Left ventricle myocardium inferior (tissue), 1 donor: ENCODE results near the gene ACOX3. TPM values are rescaled to one million over a fixed set of nuclear protein-coding genes. Genes with fewer than 3 reads are reported as not detected.
"Not testable (repeated sequence)": the region's sequence is repeated elsewhere in the genome, so short reads cannot be mapped to it uniquely, and the experiment has no call there.

Experiments
- DNase-seq: peaks from one replicate; pipeline ENCODE4 v3.0.0-alpha.2; 2020
- H3K27ac ChIP-seq: fragments of 200-600 bp; replicated peaks from 2 replicates; pipeline ENCODE4 v1.8.0; 2021
- H3K27me3 ChIP-seq: fragments of 200-600 bp; 2 replicates; pipeline ENCODE4 v1.8.0; 2021; ENCODE audit warnings: low read depth
- H3K36me3 ChIP-seq: fragments of 200-600 bp; 2 replicates; pipeline ENCODE4 v1.8.0; 2021
- H3K4me1 ChIP-seq: fragments of 200-600 bp; 2 replicates; pipeline ENCODE4 v1.8.0; 2021
- H3K4me3 ChIP-seq: fragments of 200-600 bp; 2 replicates; pipeline ENCODE4 v1.8.0; 2021; ENCODE audit warnings: mild to moderate bottlenecking, moderate library complexity
- H3K9me3 ChIP-seq: fragments of 200-600 bp; replicated peaks from 2 replicates; pipeline ENCODE4 v1.8.0; 2021
- intact Hi-C: fragments of 100-400 bp; cut with micrococcal nuclease; formaldehyde crosslinking; loops from one replicate; pipeline ENCODE4 v1.11.0; 2022
- total RNA-seq: library from RNA; stranded (reverse); fragmentation: NEBNext Ultra II Directional; extraction: Animal tissue kit (Norgen Biotek cat#: 25700); gene quantifications from one replicate; pipeline ENCODE4 v1.2.1, GENCODE V29; 2021
- TF ChIP-seq, protein P1 (sequence below): fragments of 200-600 bp; IDR thresholded peaks from 2 replicates; pipeline ENCODE4 v1.8.0; 2021; ENCODE audit warnings: antibody characterized with exemption, mild to moderate bottlenecking, borderline replicate concordance
- donor health status: DM: no; HTN: yes; CAD: no; lungs with severe emphysema.

ACOX3 gene
- total RNA-seq, 1 donor from 2014 or later, result 22.0 TPM

GRCh38 chr4:8343262-8343966, 97.1 kb downstream of the ACOX3 start:
- Histone ChIP-seq H3K27ac (peak overlapping the region; percentile 92), H3K4me3 (no peak overlapping the region), H3K4me1 (peaks cover 44% of the 10 kb centered on the region), H3K36me3 (no peaks in the 10 kb centered on the region), H3K9me3 (no peaks in the 10 kb centered on the region), H3K27me3 (no peaks in the 10 kb centered on the region)
- peak; percentile 71 for DNase-seq
- intact Hi-C loops, result no loop called here
- TF ChIP-seq, protein P1, sequence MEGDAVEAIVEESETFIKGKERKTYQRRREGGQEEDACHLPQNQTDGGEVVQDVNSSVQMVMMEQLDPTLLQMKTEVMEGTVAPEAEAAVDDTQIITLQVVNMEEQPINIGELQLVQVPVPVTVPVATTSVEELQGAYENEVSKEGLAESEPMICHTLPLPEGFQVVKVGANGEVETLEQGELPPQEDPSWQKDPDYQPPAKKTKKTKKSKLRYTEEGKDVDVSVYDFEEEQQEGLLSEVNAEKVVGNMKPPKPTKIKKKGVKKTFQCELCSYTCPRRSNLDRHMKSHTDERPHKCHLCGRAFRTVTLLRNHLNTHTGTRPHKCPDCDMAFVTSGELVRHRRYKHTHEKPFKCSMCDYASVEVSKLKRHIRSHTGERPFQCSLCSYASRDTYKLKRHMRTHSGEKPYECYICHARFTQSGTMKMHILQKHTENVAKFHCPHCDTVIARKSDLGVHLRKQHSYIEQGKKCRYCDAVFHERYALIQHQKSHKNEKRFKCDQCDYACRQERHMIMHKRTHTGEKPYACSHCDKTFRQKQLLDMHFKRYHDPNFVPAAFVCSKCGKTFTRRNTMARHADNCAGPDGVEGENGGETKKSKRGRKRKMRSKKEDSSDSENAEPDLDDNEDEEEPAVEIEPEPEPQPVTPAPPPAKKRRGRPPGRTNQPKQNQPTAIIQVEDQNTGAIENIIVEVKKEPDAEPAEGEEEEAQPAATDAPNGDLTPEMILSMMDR, result no peak

- H3K27me3 ChIP-seq, result no peaks in the 10 kb centered on the region
- no peaks in the 10 kb centered on the region for H3K9me3 ChIP-seq
- H3K4me3 ChIP-seq, result no peak overlapping the region
- H3K36me3 ChIP-seq, result no peaks in the 10 kb centered on the region
- TF ChIP-seq, protein P1, result no peak
- H3K27ac ChIP-seq, result peak overlapping the region; percentile 92
- intact Hi-C loops, result no loop called here
- DNase-seq, result peak; percentile 18
- H3K4me1 ChIP-seq, result peaks cover 45% of the 10 kb centered on the region
Measured at GRCh38 chr4:8342651-8343261, 97.8 kb downstream of the ACOX3 start.

GRCh38 chr4:8341691-8342090, 98.8 kb downstream of the ACOX3 start:
- peak; percentile 68 for DNase-seq
- intact Hi-C loops, result no loop called here

GRCh38 chr4:8341281-8341680, 99.2 kb downstream of the ACOX3 start:
- H3K9me3 ChIP-seq, H3K4me3 ChIP-seq, DNase-seq, intact Hi-C loops, H3K27me3 ChIP-seq, H3K36me3 ChIP-seq: not testable (repeated sequence)
- peaks cover 39% of the 10 kb centered on the region for H3K4me1 ChIP-seq
- H3K27ac ChIP-seq, result peak overlapping the region; percentile 92

More at GRCh38 chr4:8341691-8342090, 98.8 kb downstream of the ACOX3 start:
- no peaks in the 10 kb centered on the region for H3K27me3 ChIP-seq
- TF ChIP-seq, protein P1, result no peak
- H3K9me3 ChIP-seq, result no peaks in the 10 kb centered on the region
- peaks cover 41% of the 10 kb centered on the region for H3K4me1 ChIP-seq
- H3K4me3 ChIP-seq, result no peak overlapping the region
- no peaks in the 10 kb centered on the region for H3K36me3 ChIP-seq
- peak overlapping the region; percentile 92 for H3K27ac ChIP-seq

GRCh38 chr4:8340781-8341241, 99.7 kb downstream of the ACOX3 start:
- Histone ChIP-seq H3K4me3 (no peak overlapping the region), H3K27me3 (no peaks in the 10 kb centered on the region), H3K36me3 (no peaks in the 10 kb centered on the region), H3K9me3 (no peaks in the 10 kb centered on the region), H3K27ac (peak overlapping the region; percentile 92), H3K4me1 (peaks cover 39% of the 10 kb centered on the region)
- DNase-seq, result peak; percentile 89
- TF ChIP-seq, protein P1, result no peak
- intact Hi-C loops, result no loop called here

DNA sequence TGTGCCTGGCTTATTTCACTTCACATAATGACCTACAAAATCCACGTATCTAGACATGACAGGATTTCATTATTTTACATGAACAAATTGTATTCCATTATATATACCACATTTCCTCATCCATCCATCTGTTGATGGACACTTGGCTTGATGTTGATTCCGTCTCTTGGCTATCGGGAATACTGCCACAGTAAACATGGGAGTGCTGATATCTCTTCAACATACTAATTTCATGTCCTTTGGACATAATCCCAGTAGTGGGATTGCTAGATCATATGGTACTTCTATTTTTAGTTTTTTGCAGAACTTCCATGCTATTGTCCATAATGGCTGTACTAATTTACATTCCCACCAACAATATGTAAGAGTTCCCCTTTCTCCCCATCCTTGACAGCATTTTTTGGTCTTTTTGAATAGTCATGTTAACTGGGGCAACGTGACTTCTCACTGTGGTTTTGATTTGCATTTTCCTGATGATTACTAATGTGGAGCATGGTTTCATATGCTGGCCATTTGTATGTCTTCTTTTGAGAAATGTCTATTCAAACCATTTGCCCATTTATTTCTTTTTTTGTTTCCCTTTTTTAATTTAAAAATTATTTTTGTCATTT, 102.1 kb downstream of the ACOX3 start:
- Histone ChIP-seq H3K9me3 (no peaks in the 10 kb centered on the region), H3K36me3 (no peaks in the 10 kb centered on the region), H3K27me3 (no peaks in the 10 kb centered on the region), H3K4me3 (no peak overlapping the region), H3K4me1 (peaks cover 39% of the 10 kb centered on the region), H3K27ac (no peak overlapping the region)
- TF ChIP-seq, protein P1, result no peak
- intact Hi-C loops, result no loop called here
- DNase-seq, result no peak
